Suprapubic skin (tissue), 3 donors: ENCODE measurements around the gene CACNA2D3.

Experiments
- POLR2AphosphoS5 ChIP-seq, 3 donors: sonication (generic); formaldehyde crosslinking; IDR thresholded peaks; one replicate each; pipeline ENCODE4 v1.6.1; 2017; ENCODE audit warnings: antibody characterized with exemption in 3 of 3
- TF ChIP-seq, protein P1 (sequence below), 2 donors: fragments of 200-600 bp in 1 of 2; fragments of 450-650 bp in 1 of 2; sonication (generic) in 1 of 2; IDR thresholded peaks; one replicate each; pipeline ENCODE4 v1.5.1; 2016 to 2019; ENCODE audit warnings: antibody characterized with exemption in 2 of 2, mild to moderate bottlenecking in 1 of 2, moderate library complexity in 1 of 2

GRCh38 chr3:54731732-54732445, 609.5 kb downstream of the CACNA2D3 start:
- TF ChIP-seq, protein P1, sequence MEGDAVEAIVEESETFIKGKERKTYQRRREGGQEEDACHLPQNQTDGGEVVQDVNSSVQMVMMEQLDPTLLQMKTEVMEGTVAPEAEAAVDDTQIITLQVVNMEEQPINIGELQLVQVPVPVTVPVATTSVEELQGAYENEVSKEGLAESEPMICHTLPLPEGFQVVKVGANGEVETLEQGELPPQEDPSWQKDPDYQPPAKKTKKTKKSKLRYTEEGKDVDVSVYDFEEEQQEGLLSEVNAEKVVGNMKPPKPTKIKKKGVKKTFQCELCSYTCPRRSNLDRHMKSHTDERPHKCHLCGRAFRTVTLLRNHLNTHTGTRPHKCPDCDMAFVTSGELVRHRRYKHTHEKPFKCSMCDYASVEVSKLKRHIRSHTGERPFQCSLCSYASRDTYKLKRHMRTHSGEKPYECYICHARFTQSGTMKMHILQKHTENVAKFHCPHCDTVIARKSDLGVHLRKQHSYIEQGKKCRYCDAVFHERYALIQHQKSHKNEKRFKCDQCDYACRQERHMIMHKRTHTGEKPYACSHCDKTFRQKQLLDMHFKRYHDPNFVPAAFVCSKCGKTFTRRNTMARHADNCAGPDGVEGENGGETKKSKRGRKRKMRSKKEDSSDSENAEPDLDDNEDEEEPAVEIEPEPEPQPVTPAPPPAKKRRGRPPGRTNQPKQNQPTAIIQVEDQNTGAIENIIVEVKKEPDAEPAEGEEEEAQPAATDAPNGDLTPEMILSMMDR (IDR thresholded peaks at IDR 0.05), result no peak
- no peak for TF ChIP-seq POLR2AphosphoS5 (IDR thresholded peaks at IDR 0.05)
